Measurements from ENCODE around the gene TIPRL.

- no peak for TF ChIP-seq ZNF274 (IDR thresholded peaks at IDR 0.05; ENCODE audit: low read depth, low read length)
- no peak for TF ChIP-seq YY1 (IDR thresholded peaks at IDR 0.05; ENCODE audit: insufficient read depth, insufficient read length)
Observed at GRCh38 chr1:168167806-168168205, 11.0 kb upstream of the TIPRL start.

Measured in NT2/D1 (cell line).